WTC11 (cell line): ENCODE data around the gene SPATA18. TPM values are rescaled to one million over a fixed set of nuclear protein-coding genes. Genes with fewer than 3 reads are reported as not detected.

Source experiments
- ATAC-seq: fragments of 200-7000 bp; cut with Tn5 transposase; 2 replicates; pipeline ENCODE4 v1.10.0; 2021; ENCODE audit warnings: mild to moderate bottlenecking, moderate library complexity
- CTCF ChIA-PET: fragments of 300-600 bp; sonication (Branson Sonifier 250); formaldehyde crosslinking; loops from one replicate; lab custom pipeline; 2021; ENCODE audit warnings: antibody characterized with exemption; lab: Charles Lee
- POLR2A ChIA-PET: fragments of 350-600 bp; sonication (Branson Sonifier 250); formaldehyde crosslinking; loops from one replicate; lab custom pipeline; 2021; ENCODE audit warnings: antibody characterized with exemption; lab: Charles Lee
- DNase-seq: peaks from one replicate; pipeline ENCODE4 v3.0.0; 2021; ENCODE audit warnings: low spot score
- H3K27ac Mint-ChIP-seq: 2 replicates; pipeline ENCODE4 v1.8.0; 2021; ENCODE audit warnings: mixed read lengths
- H3K27me3 Mint-ChIP-seq: 2 replicates; pipeline ENCODE4 v1.8.0; 2021; ENCODE audit warnings: low read depth, mild to moderate bottlenecking, moderate library complexity, mixed read lengths
- H3K36me3 Mint-ChIP-seq: 2 replicates; pipeline ENCODE4 v1.8.0; 2021; ENCODE audit warnings: mixed read lengths
- H3K4me1 Mint-ChIP-seq: 2 replicates; pipeline ENCODE4 v1.8.0; 2022; ENCODE audit warnings: mixed read lengths
- H3K4me3 Mint-ChIP-seq: 2 replicates; pipeline ENCODE4 v1.8.0; 2021; ENCODE audit warnings: mild to moderate bottlenecking, moderate library complexity, mixed read lengths
- H3K9me3 Mint-ChIP-seq: 2 replicates; pipeline ENCODE4 v1.8.0; 2021; ENCODE audit warnings: mixed read lengths
- ELF4 ChIP-seq: sonication (generic); formaldehyde crosslinking; IDR thresholded peaks from 2 replicates; pipeline ENCODE4 v1.8.1; 2022; ENCODE audit warnings: low read depth, mild to moderate bottlenecking, moderate library complexity, missing genetic modification reagents
- IRF2 ChIP-seq: sonication (generic); formaldehyde crosslinking; IDR thresholded peaks from 2 replicates; pipeline ENCODE4 v1.8.0; 2022; ENCODE audit warnings: low read depth, missing genetic modification reagents, borderline replicate concordance
- KAT7 ChIP-seq: sonication (generic); formaldehyde crosslinking; IDR thresholded peaks from 2 replicates; pipeline ENCODE4 v1.8.1; 2023; ENCODE audit warnings: missing genetic modification reagents, mild to moderate bottlenecking, borderline replicate concordance
- MXD4 ChIP-seq: fragments of 250-450 bp; sonication (Bioruptor Pico); IDR thresholded peaks from 2 replicates; pipeline ENCODE4 v1.8.0; 2021; ENCODE audit warnings: mild to moderate bottlenecking, moderate library complexity, borderline replicate concordance
- NFATC4 ChIP-seq: fragments of 250-450 bp; sonication (Bioruptor Pico); IDR thresholded peaks from 2 replicates; pipeline ENCODE4 v1.9.0; 2021; ENCODE audit warnings: mild to moderate bottlenecking
- NFE2L1 ChIP-seq: sonication (generic); formaldehyde crosslinking; IDR thresholded peaks from 2 replicates; pipeline ENCODE4 v1.8.1; 2023; ENCODE audit warnings: missing genetic modification reagents
- PRRX2 ChIP-seq: fragments of 250-450 bp; sonication (Bioruptor Pico); IDR thresholded peaks from 2 replicates; pipeline ENCODE4 v1.8.0; 2021; ENCODE audit warnings: mild to moderate bottlenecking
- TCF7 ChIP-seq: sonication (generic); formaldehyde crosslinking; IDR thresholded peaks from 2 replicates; pipeline ENCODE4 v1.8.0; 2022; ENCODE audit warnings: mild to moderate bottlenecking, low read depth, missing genetic modification reagents, moderate library complexity
- TEAD4 ChIP-seq: sonication (generic); formaldehyde crosslinking; IDR thresholded peaks from 2 replicates; pipeline ENCODE4 v1.8.0; 2022; ENCODE audit warnings: mild to moderate bottlenecking, missing genetic modification reagents
- TP53 ChIP-seq: sonication (generic); formaldehyde crosslinking; IDR thresholded peaks from 2 replicates; pipeline ENCODE4 v1.8.1; 2023; ENCODE audit warnings: mild to moderate bottlenecking, missing genetic modification reagents
- ZBTB21 ChIP-seq: sonication (generic); formaldehyde crosslinking; IDR thresholded peaks from 2 replicates; pipeline ENCODE4 v1.8.1; 2023; ENCODE audit warnings: mild to moderate bottlenecking, missing genetic modification reagents, borderline replicate concordance
- ZNF232 ChIP-seq: sonication (generic); formaldehyde crosslinking; IDR thresholded peaks from 2 replicates; pipeline ENCODE4 v1.8.0; 2022; ENCODE audit warnings: mild to moderate bottlenecking, missing genetic modification reagents
- total RNA-seq: library from RNA; stranded (reverse); gene quantifications from 3 replicates; pipeline ENCODE4 v1.2.3, GENCODE V29; 2021
- TF ChIP-seq, protein P1 (sequence below): sonication (generic); formaldehyde crosslinking; IDR thresholded peaks from 2 replicates; pipeline ENCODE4 v1.8.0; 2022; ENCODE audit warnings: mild to moderate bottlenecking, missing genetic modification reagents
- TF ChIP-seq, protein P2 (sequence below): sonication (generic); formaldehyde crosslinking; IDR thresholded peaks from 2 replicates; pipeline ENCODE4 v1.8.0; 2023; ENCODE audit warnings: missing genetic modification reagents
- TF ChIP-seq, protein P3 (sequence below): sonication (generic); formaldehyde crosslinking; IDR thresholded peaks from 2 replicates; pipeline ENCODE4 v1.8.1; 2023; ENCODE audit warnings: mild to moderate bottlenecking, missing genetic modification reagents, borderline replicate concordance
- TF ChIP-seq, protein P4 (sequence below): fragments of 200-600 bp; IDR thresholded peaks from 2 replicates; pipeline ENCODE4 v1.8.0; 2022; ENCODE audit warnings: antibody characterized with exemption
- TF ChIP-seq, protein P5 (sequence below): fragments of 250-450 bp; sonication (Bioruptor Pico); IDR thresholded peaks from 2 replicates; pipeline ENCODE4 v1.9.0; 2021; ENCODE audit warnings: mild to moderate bottlenecking
- TF ChIP-seq, protein P6 (sequence below): sonication (generic); formaldehyde crosslinking; IDR thresholded peaks from 2 replicates; pipeline ENCODE4 v1.8.1; 2022; ENCODE audit warnings: low read depth, mild to moderate bottlenecking, moderate library complexity, missing genetic modification reagents, borderline replicate concordance
- TF ChIP-seq, protein P7 (sequence below): sonication (generic); formaldehyde crosslinking; IDR thresholded peaks from 2 replicates; pipeline ENCODE4 v1.8.1; 2023; ENCODE audit warnings: mild to moderate bottlenecking, moderate library complexity, missing genetic modification reagents
- TF ChIP-seq, protein P8 (sequence below): sonication (generic); formaldehyde crosslinking; IDR thresholded peaks from 2 replicates; pipeline ENCODE4 v1.8.0; 2023; ENCODE audit warnings: mild to moderate bottlenecking, missing genetic modification reagents

SPATA18 gene
- total RNA-seq, 1 experiment from 2014 or later: 6.6 TPM

DNA sequence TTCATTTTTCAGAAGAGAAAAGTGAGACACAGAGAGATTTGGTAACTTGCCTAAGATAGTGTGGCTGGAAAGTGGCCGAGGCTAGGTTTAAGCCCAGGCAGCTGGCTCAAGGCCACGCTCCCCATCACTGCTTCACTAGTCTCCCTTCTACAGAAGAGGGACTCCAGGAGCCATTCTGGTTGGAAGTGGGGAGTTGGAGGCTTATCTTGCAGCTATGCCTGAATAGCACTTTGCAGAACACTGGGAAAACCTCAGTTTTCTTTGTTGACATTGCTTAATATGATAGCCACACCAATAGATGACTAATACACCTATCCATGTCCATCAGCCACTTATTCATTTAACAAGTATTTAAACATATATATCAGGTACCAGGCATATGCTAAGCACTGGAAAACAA lies 49.5 kb upstream of the SPATA18 start (continued):
- TF ChIP-seq PRRX2 (CRISPR knock-in tag) (no peak), KAT7 (CRISPR knock-in tag) (no peak), ELF4 (CRISPR knock-in tag) (no peak), TEAD4 (no peak), IRF2 (CRISPR knock-in tag) (no peak)
- TF ChIP-seq, all 79 proteins: peak for 0

DNA sequence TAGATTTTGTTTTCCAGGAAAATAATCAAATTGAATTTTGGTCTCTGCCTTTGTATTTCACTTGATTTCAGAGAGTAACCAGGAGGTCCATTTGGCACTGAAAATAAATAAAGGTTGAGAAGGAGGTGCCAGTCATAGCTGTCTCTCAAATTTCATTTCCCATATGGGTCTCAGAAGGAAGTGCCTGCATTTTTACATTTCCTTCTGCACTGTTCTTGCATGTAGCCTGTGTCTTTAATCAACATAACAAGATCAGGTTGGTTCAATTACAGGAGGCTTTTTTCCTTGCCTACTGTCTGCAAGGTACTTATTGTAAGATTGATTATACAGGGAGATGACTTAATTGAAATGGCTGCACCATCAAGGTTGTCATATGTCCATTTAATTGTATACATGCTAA lies 46.7 kb upstream of the SPATA18 start:
- peaks cover 10% of the 10 kb centered on the region for H3K4me1 Mint-ChIP-seq
- ChIA-PET POLR2A (no interaction called here), CTCF (no interaction called here)
- DNase-seq: no peak
- no peak for ATAC-seq
- H3K4me3 Mint-ChIP-seq: no peak overlapping the region
- no peaks in the 10 kb centered on the region for H3K27me3 Mint-ChIP-seq
- H3K27ac Mint-ChIP-seq: no peak overlapping the region
- H3K9me3 Mint-ChIP-seq: no peaks in the 10 kb centered on the region
- TF ChIP-seq, protein P1, sequence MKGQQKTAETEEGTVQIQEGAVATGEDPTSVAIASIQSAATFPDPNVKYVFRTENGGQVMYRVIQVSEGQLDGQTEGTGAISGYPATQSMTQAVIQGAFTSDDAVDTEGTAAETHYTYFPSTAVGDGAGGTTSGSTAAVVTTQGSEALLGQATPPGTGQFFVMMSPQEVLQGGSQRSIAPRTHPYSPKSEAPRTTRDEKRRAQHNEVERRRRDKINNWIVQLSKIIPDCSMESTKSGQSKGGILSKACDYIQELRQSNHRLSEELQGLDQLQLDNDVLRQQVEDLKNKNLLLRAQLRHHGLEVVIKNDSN (CRISPR knock-in tag): no peak
- TF ChIP-seq ZBTB21 (CRISPR knock-in tag): no peak
- TF ChIP-seq, protein P2, sequence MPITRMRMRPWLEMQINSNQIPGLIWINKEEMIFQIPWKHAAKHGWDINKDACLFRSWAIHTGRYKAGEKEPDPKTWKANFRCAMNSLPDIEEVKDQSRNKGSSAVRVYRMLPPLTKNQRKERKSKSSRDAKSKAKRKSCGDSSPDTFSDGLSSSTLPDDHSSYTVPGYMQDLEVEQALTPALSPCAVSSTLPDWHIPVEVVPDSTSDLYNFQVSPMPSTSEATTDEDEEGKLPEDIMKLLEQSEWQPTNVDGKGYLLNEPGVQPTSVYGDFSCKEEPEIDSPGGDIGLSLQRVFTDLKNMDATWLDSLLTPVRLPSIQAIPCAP: no peak
- TF ChIP-seq, protein P3, sequence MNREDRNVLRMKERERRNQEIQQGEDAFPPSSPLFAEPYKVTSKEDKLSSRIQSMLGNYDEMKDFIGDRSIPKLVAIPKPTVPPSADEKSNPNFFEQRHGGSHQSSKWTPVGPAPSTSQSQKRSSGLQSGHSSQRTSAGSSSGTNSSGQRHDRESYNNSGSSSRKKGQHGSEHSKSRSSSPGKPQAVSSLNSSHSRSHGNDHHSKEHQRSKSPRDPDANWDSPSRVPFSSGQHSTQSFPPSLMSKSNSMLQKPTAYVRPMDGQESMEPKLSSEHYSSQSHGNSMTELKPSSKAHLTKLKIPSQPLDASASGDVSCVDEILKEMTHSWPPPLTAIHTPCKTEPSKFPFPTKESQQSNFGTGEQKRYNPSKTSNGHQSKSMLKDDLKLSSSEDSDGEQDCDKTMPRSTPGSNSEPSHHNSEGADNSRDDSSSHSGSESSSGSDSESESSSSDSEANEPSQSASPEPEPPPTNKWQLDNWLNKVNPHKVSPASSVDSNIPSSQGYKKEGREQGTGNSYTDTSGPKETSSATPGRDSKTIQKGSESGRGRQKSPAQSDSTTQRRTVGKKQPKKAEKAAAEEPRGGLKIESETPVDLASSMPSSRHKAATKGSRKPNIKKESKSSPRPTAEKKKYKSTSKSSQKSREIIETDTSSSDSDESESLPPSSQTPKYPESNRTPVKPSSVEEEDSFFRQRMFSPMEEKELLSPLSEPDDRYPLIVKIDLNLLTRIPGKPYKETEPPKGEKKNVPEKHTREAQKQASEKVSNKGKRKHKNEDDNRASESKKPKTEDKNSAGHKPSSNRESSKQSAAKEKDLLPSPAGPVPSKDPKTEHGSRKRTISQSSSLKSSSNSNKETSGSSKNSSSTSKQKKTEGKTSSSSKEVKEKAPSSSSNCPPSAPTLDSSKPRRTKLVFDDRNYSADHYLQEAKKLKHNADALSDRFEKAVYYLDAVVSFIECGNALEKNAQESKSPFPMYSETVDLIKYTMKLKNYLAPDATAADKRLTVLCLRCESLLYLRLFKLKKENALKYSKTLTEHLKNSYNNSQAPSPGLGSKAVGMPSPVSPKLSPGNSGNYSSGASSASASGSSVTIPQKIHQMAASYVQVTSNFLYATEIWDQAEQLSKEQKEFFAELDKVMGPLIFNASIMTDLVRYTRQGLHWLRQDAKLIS: no peak
- TF ChIP-seq, protein P4, sequence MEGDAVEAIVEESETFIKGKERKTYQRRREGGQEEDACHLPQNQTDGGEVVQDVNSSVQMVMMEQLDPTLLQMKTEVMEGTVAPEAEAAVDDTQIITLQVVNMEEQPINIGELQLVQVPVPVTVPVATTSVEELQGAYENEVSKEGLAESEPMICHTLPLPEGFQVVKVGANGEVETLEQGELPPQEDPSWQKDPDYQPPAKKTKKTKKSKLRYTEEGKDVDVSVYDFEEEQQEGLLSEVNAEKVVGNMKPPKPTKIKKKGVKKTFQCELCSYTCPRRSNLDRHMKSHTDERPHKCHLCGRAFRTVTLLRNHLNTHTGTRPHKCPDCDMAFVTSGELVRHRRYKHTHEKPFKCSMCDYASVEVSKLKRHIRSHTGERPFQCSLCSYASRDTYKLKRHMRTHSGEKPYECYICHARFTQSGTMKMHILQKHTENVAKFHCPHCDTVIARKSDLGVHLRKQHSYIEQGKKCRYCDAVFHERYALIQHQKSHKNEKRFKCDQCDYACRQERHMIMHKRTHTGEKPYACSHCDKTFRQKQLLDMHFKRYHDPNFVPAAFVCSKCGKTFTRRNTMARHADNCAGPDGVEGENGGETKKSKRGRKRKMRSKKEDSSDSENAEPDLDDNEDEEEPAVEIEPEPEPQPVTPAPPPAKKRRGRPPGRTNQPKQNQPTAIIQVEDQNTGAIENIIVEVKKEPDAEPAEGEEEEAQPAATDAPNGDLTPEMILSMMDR: no peak
- no peak for TF ChIP-seq ELF4 (CRISPR knock-in tag)
- no peak for TF ChIP-seq ZNF232
- TF ChIP-seq NFATC4 (CRISPR knock-in tag): no peak
- TF ChIP-seq, protein P5, sequence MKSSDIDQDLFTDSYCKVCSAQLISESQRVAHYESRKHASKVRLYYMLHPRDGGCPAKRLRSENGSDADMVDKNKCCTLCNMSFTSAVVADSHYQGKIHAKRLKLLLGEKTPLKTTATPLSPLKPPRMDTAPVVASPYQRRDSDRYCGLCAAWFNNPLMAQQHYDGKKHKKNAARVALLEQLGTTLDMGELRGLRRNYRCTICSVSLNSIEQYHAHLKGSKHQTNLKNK (CRISPR knock-in tag): no peak
- TF ChIP-seq, protein P6, sequence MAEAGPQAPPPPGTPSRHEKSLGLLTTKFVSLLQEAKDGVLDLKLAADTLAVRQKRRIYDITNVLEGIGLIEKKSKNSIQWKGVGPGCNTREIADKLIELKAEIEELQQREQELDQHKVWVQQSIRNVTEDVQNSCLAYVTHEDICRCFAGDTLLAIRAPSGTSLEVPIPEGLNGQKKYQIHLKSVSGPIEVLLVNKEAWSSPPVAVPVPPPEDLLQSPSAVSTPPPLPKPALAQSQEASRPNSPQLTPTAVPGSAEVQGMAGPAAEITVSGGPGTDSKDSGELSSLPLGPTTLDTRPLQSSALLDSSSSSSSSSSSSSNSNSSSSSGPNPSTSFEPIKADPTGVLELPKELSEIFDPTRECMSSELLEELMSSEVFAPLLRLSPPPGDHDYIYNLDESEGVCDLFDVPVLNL (CRISPR knock-in tag): no peak
- no peak for TF ChIP-seq MXD4 (CRISPR knock-in tag)
- TF ChIP-seq NFE2L1 (CRISPR knock-in tag): no peak
- TF ChIP-seq TP53 (CRISPR knock-in tag): no peak
- TF ChIP-seq, protein P7, sequence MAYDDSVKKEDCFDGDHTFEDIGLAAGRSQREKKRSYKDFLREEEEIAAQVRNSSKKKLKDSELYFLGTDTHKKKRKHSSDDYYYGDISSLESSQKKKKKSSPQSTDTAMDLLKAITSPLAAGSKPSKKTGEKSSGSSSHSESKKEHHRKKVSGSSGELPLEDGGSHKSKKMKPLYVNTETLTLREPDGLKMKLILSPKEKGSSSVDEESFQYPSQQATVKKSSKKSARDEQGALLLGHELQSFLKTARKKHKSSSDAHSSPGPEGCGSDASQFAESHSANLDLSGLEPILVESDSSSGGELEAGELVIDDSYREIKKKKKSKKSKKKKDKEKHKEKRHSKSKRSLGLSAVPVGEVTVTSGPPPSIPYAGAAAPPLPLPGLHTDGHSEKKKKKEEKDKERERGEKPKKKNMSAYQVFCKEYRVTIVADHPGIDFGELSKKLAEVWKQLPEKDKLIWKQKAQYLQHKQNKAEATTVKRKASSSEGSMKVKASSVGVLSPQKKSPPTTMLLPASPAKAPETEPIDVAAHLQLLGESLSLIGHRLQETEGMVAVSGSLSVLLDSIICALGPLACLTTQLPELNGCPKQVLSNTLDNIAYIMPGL (CRISPR knock-in tag): no peak
- TF ChIP-seq KAT7 (CRISPR knock-in tag): no peak
- TF ChIP-seq, protein P8, sequence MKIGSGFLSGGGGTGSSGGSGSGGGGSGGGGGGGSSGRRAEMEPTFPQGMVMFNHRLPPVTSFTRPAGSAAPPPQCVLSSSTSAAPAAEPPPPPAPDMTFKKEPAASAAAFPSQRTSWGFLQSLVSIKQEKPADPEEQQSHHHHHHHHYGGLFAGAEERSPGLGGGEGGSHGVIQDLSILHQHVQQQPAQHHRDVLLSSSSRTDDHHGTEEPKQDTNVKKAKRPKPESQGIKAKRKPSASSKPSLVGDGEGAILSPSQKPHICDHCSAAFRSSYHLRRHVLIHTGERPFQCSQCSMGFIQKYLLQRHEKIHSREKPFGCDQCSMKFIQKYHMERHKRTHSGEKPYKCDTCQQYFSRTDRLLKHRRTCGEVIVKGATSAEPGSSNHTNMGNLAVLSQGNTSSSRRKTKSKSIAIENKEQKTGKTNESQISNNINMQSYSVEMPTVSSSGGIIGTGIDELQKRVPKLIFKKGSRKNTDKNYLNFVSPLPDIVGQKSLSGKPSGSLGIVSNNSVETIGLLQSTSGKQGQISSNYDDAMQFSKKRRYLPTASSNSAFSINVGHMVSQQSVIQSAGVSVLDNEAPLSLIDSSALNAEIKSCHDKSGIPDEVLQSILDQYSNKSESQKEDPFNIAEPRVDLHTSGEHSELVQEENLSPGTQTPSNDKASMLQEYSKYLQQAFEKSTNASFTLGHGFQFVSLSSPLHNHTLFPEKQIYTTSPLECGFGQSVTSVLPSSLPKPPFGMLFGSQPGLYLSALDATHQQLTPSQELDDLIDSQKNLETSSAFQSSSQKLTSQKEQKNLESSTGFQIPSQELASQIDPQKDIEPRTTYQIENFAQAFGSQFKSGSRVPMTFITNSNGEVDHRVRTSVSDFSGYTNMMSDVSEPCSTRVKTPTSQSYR (CRISPR knock-in tag): no peak
- no peak for TF ChIP-seq TCF7 (CRISPR knock-in tag)
- no peaks in the 10 kb centered on the region for H3K36me3 Mint-ChIP-seq
